Uterus (tissue), 4 donors: ENCODE data around the gene GSDME. TPM values are rescaled to one million over a fixed set of nuclear protein-coding genes. Genes with fewer than 3 reads are reported as not detected.

Source experiments
- DNase-seq, 2 donors: peaks; one replicate each; pipeline ENCODE4 v3.0.0-alpha.2; 2019 to 2020
- H3K27ac ChIP-seq, 2 donors: fragments of 200-600 bp; sonication (generic); 1 replicate in 1 of 2; 2 replicates in 1 of 2; pipeline ENCODE4 v1.5.1; 2016 to 2018
- H3K27me3 ChIP-seq, 2 donors: fragments of 200-600 bp; sonication (generic); one replicate each; pipeline ENCODE4 v1.5.1; 2018 to 2019; ENCODE audit warnings: control low read depth in 1 of 2
- H3K36me3 ChIP-seq, 2 donors: fragments of 200-600 bp; sonication (generic); one replicate each; pipeline ENCODE4 v1.5.1; 2019; ENCODE audit warnings: control low read depth in 1 of 2
- H3K4me1 ChIP-seq, 2 donors: fragments of 200-600 bp; sonication (generic); one replicate each; pipeline ENCODE4 v1.5.1; 2018 to 2019; ENCODE audit warnings: control low read depth in 1 of 2
- H3K4me3 ChIP-seq, 2 donors: fragments of 200-600 bp; sonication (generic); 1 replicate in 1 of 2; 2 replicates in 1 of 2; pipeline ENCODE4 v1.5.1; 2018 to 2019; ENCODE audit warnings: mild to moderate bottlenecking in 1 of 2
- H3K9me3 ChIP-seq, 2 donors: fragments of 200-600 bp; sonication (generic); one replicate each; pipeline ENCODE4 v1.5.1; 2019; ENCODE audit warnings: control low read depth in 1 of 2
- POLR2A ChIP-seq, 2 donors: fragments of 450-650 bp; IDR thresholded peaks; one replicate each; pipeline ENCODE4 v1.6.1; 2016; ENCODE audit warnings: antibody characterized with exemption in 2 of 2, mild to moderate bottlenecking in 1 of 2, moderate library complexity in 1 of 2
- intact Hi-C: fragments of 100-400 bp; cut with DNase I; formaldehyde crosslinking; loops from one replicate; pipeline ENCODE4 v1.15.1; 2023; ENCODE audit warnings: low total_unique reads
- total RNA-seq, 4 donors: library from RNA; depleted of rRNA in 3 of 4; stranded (reverse); fragments of >200 nt in 3 of 4; gene quantifications; one replicate each; pipeline versions ENCODE4 v1.1.0 to v1.2.4, GENCODE V29; 2014 to 2023
- TF ChIP-seq, protein P1 (sequence below), 4 experiments: fragments of 200-600 bp in 2 of 4; fragments of 450-650 bp in 2 of 4; sonication (generic) in 2 of 4; IDR thresholded peaks; one replicate each; pipeline ENCODE4 v1.5.1; 2016 to 2019; ENCODE audit warnings: antibody characterized with exemption in 4 of 4, mild to moderate bottlenecking in 2 of 4, moderate library complexity in 1 of 4
- donor health status: DM: yes; HTN: yes; CAD: no.

GSDME gene
- total RNA-seq, 4 donors from 2014 or later, result 10.8 to 25.5 (median 20.8) TPM

DNA sequence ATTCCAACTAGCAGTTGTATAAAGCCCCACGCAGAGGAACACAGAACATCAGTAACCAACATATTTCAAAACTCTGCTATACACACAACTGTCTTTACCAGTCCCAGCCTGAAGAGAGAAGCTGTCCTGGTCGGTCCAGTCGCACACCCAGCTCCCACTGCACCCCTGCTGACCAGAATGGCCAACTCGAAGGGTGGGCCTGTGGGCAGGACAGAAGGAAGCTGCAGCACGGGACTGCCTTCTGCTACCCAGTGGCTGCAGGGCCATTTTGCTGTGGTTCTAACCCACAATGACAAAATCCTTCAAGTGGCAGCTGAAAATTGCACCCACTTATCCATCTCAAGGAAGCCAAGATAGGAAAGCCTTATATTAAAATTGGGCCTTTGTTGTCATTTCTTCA, 48.2 kb downstream of the GSDME start:
- no peak for DNase-seq
- H3K27me3 ChIP-seq, result no peaks in the 10 kb centered on the region
- intact Hi-C loops, result no loop called here
- H3K36me3 ChIP-seq, result no peaks in the 10 kb centered on the region
- no peak overlapping the region for H3K4me3 ChIP-seq
- H3K4me1 ChIP-seq, result no peaks in the 10 kb centered on the region
- no peak overlapping the region for H3K27ac ChIP-seq
- H3K9me3 ChIP-seq, result no peaks in the 10 kb centered on the region
- TF ChIP-seq, protein P1, sequence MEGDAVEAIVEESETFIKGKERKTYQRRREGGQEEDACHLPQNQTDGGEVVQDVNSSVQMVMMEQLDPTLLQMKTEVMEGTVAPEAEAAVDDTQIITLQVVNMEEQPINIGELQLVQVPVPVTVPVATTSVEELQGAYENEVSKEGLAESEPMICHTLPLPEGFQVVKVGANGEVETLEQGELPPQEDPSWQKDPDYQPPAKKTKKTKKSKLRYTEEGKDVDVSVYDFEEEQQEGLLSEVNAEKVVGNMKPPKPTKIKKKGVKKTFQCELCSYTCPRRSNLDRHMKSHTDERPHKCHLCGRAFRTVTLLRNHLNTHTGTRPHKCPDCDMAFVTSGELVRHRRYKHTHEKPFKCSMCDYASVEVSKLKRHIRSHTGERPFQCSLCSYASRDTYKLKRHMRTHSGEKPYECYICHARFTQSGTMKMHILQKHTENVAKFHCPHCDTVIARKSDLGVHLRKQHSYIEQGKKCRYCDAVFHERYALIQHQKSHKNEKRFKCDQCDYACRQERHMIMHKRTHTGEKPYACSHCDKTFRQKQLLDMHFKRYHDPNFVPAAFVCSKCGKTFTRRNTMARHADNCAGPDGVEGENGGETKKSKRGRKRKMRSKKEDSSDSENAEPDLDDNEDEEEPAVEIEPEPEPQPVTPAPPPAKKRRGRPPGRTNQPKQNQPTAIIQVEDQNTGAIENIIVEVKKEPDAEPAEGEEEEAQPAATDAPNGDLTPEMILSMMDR (IDR thresholded peaks at IDR 0.05), result no peak
- no peak for TF ChIP-seq POLR2A (IDR thresholded peaks at IDR 0.05)

DNA sequence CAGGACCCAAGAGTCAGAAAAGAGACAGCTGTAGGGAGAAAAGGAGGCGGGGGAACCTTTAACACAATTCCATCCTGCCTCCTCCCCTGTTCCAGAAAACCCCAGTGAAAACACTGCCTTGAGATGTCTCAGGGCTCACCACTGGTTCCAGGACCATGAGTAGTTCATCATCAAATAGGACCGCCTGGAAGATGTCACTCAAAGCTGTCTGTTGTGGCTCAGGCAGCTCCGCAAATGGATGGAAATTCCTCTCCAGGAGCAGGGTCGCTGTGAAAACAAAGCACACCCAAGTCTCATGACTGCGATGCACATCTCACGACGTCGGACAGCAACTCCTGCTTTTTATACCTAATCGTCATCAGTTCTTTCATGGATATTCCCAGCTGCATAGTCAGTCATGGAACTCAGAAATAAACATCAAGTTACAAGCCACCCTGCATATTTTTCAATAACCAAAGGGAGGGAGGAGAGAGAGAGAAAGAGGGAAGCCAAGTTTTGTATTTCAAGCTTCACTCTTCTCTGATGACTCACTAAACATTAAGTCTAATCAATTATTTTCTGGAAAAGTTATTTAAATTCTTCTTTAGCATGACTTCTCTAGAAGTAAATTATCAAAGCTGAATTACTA, 49.2 kb downstream of the GSDME start:
- H3K4me1 ChIP-seq, result no peaks in the 10 kb centered on the region
- H3K27ac ChIP-seq, result no peak overlapping the region
- intact Hi-C loops, result no loop called here
- H3K36me3 ChIP-seq, result no peaks in the 10 kb centered on the region
- TF ChIP-seq, protein P1 (IDR thresholded peaks at IDR 0.05), result no peak
- no peak for TF ChIP-seq POLR2A (IDR thresholded peaks at IDR 0.05)
- no peaks in the 10 kb centered on the region for H3K27me3 ChIP-seq
- DNase-seq, result no peak
- H3K9me3 ChIP-seq, result no peaks in the 10 kb centered on the region
- H3K4me3 ChIP-seq, result no peak overlapping the region

DNA sequence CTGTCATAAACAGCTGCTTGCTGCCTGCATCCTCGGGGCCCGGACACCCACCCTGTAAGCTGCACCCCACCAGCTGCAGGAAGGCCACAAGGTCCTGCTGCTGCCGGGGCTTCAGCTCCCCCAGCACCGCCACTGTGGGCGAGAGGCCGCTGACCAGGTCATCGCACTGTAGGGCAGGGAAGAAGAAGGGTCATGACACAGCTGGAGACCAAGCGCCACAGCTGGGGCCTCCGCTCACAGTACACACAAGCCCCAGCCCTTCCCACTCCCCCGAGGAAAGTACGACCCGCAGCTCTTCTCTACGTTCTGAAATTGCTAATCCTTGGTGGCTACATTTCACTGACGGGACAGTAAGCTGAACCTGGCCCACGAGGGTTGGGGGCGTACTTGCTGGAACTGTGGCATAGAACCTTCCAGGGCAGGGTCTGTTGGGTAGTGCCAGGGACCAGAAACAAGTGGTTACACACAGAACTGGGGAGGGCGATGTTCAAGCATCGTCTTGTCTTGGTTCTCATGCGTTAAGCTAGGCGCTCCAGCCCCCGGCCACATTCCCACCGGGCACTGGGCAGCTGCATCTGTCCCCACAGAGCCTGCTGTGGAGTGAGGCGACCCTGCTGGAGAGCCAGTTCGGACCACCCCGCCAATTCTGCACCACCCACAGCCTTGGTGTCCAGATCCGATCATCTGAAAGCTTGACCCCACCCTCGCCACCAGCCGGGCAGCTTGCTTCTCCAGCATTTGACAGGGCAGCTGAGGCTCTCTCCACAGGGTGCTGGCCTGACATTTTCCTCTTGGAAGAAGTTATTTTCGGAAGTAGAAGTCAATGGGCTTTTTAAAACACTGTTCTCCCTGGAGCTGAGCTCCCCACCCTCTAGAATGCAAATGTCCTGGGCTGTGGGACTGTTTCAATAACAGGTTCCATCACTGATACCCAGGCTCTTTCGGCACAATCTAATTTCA, 50.8 kb downstream of the GSDME start:
- Histone ChIP-seq H3K27ac (no peak overlapping the region), H3K4me1 (no peaks in the 10 kb centered on the region), H3K27me3 (no peaks in the 10 kb centered on the region), H3K4me3 (no peak overlapping the region), H3K36me3 (no peaks in the 10 kb centered on the region), H3K9me3 (no peaks in the 10 kb centered on the region)
- no peak for TF ChIP-seq POLR2A (IDR thresholded peaks at IDR 0.05)
- TF ChIP-seq, protein P1 (IDR thresholded peaks at IDR 0.05), result no peak
- intact Hi-C loops, result no loop called here
- DNase-seq, result no peak

DNA sequence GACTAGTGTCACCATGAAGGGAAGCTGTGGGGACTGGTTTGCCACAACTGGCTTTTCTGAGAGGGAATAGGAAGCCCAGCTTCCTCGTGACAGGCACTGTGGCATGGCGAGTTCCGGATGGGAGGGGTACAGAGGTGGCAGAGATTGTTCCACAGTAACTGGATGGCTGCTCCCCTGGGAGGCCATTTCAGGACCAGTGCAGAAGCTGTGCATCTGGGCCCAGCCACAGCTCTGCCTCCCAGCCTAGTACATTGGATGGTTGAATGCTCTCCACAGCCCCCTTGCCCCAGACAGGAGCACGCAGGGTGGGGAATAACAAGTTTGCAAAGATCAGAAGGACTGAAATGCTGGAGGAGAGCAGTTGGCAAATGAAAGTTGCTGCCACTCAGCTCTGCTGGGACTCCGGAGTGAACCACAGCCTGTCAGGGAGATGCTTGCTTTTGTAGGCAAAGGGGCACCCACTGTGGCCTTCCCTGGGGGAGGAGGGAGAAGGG, 51.8 kb downstream of the GSDME start:
- TF ChIP-seq, protein P1 (IDR thresholded peaks at IDR 0.05), result no peak
- TF ChIP-seq POLR2A (IDR thresholded peaks at IDR 0.05), result no peak
- no peak for DNase-seq
- intact Hi-C loops, result no loop called here

DNA sequence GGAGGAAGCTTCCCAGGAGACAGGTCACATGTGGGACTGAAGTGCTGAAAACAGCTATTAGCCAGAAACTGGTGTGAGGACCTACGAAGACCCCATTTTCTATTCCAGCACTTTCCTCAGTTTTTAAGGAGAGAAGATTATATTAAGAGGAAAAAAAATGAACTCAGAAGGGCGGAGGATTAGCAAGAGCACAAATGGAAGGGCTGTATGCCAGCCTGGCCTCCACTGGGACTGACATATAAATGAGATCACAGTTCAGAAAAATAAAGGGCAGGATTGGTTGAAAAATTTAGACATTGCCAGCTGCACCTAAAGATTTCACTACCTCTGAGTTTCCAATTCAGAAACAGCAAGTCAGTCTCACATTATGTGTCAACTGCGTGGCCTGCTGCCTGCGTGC, 53.0 kb downstream of the GSDME start:
- no peaks in the 10 kb centered on the region for H3K27me3 ChIP-seq
- no peaks in the 10 kb centered on the region for H3K4me1 ChIP-seq
- no peaks in the 10 kb centered on the region for H3K9me3 ChIP-seq
- no peaks in the 10 kb centered on the region for H3K36me3 ChIP-seq
- intact Hi-C loops, result no loop called here
- no peak for TF ChIP-seq POLR2A (IDR thresholded peaks at IDR 0.05)
- TF ChIP-seq, protein P1 (IDR thresholded peaks at IDR 0.05), result no peak
- no peak for DNase-seq
- H3K27ac ChIP-seq, result no peak overlapping the region
- no peak overlapping the region for H3K4me3 ChIP-seq

More for the DNA sequence above, 51.8 kb downstream of the GSDME start:
- no peaks in the 10 kb centered on the region for H3K36me3 ChIP-seq
- no peaks in the 10 kb centered on the region for H3K9me3 ChIP-seq
- no peak overlapping the region for H3K4me3 ChIP-seq
- no peaks in the 10 kb centered on the region for H3K27me3 ChIP-seq
- H3K27ac ChIP-seq, result no peak overlapping the region
- H3K4me1 ChIP-seq, result no peaks in the 10 kb centered on the region
